ENCODE data around the gene C2CD4C.
"Not testable (repeated sequence)": the region's sequence is repeated elsewhere in the genome, so short reads cannot be mapped to it uniquely, and the experiment has no call there.

The C2CD4C gene

DNA sequence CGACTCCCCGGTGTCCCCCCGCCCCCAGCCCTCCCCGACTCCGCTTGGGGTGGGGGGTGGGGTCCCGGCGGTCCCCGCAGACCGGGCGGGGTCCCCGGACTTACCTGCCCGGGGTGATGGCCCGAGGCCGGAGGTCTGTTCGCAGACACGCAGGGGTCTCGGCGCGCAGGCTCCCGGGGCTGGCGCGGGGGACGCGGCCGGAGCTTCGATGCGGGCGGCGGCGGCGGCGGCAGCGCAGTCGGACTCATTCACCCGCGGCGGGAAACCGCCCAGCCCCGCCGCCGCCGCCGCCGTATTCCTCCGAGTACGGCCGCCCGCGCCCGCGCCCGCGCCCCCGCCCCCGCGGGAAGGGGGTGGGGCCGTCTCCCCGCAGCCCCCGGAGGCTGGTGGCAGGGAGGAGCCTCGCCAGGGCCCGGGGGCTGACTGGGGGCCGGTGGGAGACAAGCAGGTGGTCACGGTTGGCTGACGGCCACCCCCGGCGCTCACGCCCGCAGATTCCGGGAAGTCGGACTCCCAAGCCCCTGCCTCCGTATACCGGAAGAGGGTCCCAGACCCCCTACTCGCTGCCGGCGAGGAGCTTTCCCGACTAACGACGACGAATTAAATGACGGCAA lies at the start of gene C2CD4C:
Gene C2CD4C, minus strand, starts transcription at position 246 of the 614 bp plus-strand sequence. CDS start 786 bp downstream, outside the sequence.
- peak in 1 of 4 experiments; percentile 21 for DNase-seq

DNA sequence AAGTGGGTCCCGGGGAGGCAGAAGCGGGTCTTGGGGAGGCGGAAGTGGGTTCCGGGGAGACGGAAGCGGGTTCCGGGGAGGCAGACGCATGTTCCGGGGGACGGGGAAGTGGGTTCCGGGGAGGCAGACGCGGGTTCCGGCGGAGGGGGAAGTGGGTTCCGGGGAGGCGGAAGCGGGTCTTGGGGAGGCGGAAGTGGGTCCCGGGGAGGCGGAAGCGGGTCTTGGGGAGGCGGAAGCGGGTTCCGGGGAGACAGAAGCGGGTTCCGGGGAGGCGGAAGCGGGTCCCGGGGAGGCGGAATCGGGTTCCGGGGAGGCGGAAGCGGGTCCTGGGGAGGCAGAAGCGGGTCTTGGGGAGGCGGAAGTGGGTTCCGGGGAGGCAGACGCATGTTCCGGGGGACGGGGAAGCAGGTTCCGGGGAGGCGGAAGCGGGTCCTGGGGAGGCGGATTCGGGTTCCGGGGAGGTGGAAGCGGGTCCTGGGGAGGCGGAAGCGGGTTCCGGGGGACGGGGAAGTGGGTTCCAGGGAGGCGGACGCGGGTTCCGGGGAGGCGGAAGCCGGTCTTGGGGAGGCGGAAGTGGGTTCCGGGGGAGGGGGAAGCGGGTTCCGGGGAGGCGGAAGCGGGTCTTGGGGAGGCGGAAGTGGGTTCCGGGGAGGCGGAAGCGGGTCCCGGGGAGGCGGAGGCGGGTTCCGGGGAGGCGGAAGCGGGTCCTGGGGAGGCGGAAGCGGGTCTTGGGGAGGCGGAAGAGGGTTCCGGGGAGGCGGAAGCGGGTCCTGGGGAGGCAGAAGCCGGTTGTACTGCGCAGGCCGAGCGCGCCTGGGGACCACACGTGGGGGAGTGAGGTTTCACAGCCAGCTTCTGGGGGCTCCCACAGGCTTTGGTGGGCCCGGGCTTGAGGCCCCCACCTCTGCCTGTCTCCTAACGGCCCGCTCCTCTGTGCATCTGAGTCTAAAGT lies 49.4 kb upstream of the C2CD4C start:
- DNase-seq = no peak

DNA sequence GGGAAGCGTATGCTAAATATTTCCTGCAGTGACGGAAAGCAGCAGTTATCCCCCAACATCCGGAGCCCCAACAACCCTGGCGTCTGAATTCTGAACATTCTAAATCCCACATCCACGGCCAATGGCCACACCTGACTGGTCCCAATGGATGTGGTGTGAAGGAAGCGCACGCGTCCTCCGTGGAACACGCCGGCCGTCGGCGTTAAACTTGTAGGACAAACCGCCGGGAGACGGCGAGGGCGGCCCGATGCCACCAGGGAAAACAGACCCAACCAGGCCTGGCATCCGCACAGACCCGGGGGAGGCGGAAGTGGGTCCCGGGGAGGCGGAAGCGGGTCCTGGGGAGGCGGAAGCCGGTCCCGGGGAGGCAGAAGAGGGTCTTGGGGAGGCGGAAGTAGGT lies 48.7 kb upstream of the C2CD4C start:
- no peak for DNase-seq

GRCh38 chr19:456547-457110 lies 47.7 kb upstream of the C2CD4C start:
- no peak for DNase-seq

DNA sequence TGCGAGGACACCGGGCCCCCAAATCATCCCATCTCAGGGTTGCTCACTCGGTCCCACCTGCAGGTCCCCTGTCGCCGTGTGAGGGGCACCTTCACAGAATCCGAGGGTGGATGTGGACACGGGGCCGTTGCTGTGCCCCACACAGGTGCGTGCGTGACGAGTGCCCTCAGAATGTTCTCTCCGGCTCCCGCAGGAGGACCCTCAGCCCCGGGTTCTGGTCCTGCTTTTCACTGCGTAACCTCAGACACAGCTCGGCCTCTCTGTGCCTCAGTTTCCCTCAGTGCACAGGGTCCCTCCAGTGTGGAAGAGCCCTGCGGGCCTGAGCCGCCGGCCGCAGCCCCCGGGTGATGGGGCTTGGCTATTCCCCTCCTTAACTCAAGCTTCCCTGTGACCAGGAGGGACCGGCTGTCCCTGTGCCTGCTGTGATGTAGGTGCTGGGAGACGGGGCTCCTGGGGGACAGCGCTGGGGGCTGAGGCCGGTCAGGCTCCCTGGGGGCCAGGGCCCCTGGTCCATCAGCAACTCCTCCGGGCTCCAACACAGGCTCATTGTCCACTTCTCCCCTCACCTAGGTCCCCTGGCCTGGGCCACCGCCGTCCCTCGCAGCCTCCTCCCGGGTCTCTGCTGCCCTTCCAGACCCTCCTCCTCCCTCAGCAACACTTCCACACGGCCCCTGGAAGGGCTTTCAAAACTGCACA lies 47.1 kb upstream of the C2CD4C start:
- DNase-seq = no peak

DNA sequence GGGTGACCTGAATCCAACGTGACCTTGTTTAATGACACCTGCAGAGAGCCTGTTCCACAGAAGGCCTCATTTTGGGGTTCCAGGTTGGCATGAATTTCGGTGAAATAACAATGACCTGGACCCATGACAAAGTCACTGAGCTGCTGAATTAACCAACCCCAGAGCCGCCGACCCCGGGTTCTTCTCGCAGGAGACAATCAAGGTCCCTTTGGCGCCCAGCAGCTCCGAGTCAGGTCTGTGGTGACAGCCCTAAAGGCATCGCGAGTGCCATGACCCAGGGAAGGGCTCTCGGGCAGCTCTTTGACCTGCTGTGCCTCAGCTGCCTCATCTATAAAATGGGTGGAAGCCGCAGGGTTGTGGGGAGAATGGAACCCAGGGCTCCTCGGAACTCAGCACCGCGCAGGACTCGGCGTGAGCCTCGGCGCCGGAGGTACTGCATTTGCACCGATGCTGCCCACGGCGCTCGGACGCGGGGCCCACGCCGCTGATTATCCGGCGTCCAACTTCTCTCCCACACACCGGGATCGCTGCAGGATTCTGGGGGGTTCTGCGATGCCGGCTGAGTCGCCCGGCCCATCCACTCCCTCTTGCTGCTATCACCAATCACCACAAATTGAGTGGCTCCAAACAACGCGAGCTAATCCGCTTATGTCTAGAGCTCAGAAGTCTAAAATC lies 46.2 kb upstream of the C2CD4C start:
- no peak for DNase-seq

GRCh38 chr19:453606-454005 lies 44.7 kb upstream of the C2CD4C start:
- no peak for DNase-seq

DNA sequence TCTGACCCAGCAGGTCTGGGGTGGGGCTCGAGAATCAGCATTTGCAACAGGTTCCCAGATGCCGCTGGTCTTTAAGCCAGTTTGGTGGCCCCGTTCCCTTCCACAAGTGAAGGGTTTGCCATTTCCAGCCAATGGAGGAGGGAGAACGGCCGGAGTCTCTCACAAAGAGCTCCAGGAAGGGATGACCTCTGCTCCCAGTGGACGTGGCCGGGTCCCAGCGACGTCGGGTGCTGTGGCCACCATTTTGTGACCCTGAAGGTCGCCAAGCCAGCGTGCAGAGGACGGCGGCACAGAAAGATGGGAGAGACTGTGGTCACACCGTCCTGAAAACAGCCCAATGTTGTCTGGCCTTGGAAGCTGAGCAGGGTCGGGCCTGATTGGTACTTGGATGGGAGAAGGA lies 43.9 kb upstream of the C2CD4C start:
- no peak for DNase-seq

DNA sequence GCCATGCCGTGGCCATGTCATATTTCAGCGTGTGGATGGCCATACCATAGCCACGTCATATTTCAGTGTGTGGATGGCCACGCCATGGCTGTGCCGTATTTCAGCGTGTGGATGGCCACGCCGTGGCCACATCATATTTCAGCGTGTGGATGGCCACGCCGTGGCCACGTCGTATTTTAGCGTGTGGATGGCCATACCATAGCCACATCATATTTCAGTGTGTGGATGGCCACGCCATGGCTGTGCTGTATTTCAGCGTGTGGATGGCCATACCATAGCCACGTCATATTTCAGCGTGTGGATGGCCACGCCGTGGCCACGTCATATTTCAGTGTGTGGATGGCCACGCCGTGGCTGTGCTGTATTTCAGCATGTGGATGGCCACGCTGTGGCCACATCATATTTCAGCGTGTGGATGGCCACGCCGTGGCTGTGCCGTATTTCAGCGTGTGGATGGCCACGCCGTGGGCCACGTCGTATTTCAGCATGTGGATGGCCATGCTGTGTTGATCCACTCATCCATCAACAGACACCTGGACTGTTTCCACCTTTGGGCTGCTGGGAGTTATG lies 42.0 kb upstream of the C2CD4C start:
- not testable (repeated sequence) for DNase-seq

GRCh38 chr19:449916-450315 lies 41.0 kb upstream of the C2CD4C start:
- no peak for DNase-seq

- DNase-seq = no peak
Measured at GRCh38 chr19:447816-448560, 39.0 kb upstream of the C2CD4C start.

DNA sequence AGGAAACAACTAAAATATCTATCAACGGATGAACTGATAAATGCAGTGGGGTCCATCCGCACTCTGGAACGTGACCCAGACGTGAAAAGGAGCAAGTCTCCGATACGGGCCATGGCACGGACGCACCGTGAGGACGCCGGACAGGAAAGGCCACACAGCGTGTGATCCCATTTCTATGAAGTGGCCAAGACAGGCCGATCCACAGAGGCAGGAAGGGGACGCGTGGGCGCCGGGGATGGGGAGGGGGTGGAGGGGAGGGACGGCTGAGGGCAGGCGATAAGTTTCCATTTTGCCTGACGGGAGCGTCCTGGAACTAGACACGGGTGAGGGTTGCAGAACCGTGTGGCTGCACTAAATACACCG lies 38.1 kb upstream of the C2CD4C start:
- no peak for DNase-seq

DNA sequence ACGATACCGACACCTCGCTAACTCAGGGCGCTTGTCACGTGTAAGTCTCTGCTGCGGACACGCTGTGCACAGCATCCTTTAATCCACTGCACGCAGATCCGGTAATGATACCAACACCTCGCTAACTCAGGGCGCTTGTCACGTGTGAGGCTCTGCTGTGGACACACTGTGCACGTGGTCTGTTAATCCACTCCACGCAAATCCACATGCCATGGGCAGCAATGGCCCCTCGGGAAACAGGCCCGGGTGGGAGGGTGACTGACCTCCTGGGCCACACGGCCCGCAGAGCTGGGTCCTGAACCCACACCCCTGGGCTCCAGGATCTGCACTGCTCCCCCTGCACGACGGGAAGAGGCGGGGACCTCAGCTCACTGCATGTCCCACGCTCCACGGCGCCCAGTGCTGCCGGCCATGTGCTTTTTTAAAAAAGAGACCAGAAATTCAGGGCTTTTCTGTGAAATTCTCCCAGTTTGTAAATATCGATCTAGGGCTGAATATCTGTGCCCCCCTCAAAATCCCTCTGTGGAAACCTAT lies 35.8 kb upstream of the C2CD4C start:
- no peak for DNase-seq

- no peak for DNase-seq
Measured at GRCh38 chr19:443005-443404, 34.1 kb upstream of the C2CD4C start.

DNA sequence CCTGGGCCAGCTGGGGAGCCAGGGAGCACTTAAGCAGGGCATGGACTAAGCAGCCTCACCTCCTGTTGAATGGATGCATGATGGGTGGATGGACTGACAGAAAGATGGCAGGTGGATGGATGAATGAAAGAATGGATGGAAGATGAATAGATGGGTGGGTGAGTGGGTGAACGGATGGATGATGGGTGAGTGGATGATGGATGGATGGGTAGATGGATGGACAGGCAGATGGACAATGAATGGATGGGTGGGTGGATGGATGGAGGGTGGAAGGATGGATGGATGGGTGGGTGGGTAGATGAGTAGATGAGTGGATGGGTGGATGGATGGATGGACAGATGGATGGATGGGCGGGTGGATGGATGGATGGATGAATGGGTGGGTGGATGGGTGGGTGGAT lies 33.1 kb upstream of the C2CD4C start:
- DNase-seq = no peak

DNA sequence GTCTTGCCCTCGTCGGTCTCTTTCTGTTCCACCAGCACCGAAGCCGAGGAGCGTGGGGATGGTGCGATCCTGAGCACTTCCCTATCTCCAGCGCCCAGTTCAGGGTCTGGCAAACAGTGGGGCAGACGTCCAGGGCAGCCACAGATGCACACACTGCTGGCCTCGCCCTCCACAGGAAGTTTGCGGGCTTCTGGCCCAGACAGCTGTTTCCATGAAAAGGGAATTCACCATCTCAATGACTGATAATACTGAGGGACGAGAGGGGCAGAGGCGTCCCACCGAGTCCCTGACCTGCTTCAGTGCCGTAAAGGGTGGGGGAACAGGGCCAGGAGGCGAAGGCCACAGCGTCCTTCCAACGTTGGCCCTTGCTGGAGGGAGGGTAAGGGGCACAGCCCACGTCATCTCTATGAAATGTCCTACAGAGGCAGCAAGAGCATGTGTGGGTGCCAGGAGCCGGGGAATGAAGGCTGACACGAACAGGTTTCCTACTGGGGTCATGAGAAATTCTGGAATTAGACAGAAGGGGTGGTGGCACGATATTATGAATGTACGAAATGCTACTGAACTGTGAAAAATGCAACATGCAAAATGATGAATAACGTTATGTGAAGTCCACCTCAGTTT lies 32.4 kb upstream of the C2CD4C start:
- DNase-seq = no peak

DNA sequence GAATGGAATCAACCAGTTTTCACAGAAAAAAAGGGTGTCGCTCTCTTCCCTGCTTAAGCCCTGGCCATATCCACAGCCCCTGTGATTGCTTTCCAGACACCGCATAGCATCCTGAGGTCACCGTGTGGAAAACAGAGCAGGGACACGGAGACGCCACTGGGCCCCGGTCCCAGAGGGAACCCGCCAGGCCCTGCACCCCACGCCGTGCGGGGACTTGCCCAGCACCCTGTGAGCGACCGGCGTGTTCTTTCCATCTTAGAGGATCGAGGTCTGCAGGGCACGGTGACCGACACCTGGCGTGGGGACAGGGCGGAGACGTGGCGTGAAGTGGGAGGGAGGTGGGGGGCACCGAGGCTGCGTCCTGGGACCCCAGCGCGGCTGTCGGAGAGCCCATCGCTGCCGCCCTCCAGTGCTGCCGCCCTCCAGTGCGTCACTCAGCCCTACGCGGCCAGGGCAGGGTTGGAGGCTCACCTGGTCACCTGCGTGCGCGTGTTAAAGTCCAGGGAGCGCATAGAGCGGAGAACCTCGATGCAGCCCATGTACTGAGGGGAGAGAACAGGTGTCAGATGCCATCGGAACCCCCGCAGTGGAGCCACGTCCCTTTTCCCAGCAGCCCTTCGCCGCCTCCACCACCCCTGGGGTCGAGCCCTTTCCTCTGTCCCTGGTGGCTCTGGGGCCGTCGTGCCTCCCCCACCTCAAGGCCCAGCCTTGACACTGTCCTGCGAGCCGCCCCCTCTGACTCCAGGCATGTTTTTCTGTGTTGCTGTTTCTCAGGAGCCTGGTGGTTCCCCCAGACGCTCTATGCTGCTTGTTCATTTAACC lies 31.7 kb upstream of the C2CD4C start:
- DNase-seq = no peak

DNA sequence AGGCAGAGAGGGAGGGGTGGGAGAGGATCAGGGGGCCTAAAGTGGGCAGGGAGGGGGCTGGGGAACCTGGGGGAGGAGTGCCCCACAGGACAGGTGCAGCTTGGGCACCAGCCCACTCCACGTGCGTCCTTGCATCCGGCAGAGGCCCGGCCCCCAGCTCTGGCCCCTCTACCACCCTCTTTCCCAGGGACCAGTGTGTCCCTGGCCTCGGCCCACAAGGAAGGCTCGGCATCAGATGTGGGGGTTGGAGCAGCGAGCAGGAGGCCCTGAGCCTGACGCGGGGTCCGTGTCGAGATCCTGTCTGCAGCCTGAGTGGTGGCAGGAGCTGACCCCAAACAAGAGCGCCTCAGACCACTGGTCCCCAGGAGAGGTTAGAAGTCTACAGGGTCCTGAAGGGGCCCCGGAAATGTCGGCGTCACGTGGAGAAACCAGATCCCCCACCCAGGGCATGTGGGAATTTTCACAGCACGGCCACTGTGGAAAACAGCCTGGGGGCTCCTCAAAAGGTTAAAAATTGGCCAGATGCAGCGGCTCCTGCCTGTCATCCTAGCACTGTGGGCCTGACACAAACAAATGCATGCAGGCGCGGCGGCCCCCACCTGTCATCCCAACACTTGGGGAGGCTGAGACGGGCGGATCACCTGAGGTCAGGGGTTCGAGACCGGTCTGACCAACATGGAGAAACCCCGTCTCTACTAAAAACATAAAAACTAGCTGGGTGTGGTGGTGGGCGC lies 30.4 kb upstream of the C2CD4C start:
- DNase-seq = no peak

DNA sequence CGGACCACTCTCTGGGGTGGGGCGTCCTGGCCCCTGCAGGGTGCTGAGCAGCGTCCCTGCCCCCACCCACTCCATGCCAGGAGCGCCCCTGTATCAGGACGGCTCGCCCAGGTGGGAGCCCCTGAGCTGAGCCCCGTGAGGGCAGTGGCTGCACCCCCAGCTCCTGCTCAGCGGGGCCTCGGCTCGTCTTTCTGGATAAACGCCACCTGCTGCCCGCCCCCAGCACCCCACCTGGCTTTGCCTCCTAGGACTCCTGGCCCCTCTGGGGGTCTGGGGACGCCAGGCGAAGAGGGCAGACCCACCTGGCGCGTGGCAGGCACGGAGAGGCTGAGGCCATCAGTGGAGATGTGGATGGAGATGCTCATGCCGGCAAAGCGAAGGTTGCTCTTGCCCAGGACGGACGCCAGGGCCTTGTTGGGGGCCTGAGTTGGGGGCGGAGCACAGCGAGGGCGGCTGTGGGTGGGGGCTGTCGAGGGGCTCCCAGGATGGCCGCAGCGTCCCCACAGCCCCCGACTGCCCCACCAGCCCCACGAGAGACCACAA lies 29.5 kb upstream of the C2CD4C start:
- no peak for DNase-seq
